Hypothalamus (tissue), 51 donors: ENCODE results near the gene SEMA6B.

Experiments used
- DNase-seq, 51 donors: peaks; one replicate each; lab custom pipeline; 2025; lab: John Stamatoyannopoulos, UW

Gene SEMA6B

DNA sequence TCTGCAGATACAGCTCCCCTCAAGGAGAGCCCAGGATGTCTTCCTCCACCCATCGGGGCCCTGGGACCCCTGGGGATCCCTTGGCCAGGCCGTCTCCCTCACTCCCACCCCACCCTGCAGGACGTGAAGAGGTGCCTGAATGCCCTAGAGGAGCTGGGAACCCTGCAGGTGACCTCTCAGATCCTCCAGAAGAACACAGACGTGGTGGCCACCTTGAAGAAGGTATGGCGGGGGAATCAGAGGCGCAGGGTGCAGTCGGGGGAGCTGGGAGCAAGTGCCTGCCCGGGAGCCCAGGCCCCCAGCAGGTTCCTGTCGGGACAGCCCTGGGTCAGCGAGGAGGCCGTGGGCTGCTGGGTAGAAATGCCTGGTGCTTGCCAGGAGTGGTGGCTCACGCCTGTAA is 60.8 kb downstream of the SEMA6B start:
- no peak for DNase-seq

DNA sequence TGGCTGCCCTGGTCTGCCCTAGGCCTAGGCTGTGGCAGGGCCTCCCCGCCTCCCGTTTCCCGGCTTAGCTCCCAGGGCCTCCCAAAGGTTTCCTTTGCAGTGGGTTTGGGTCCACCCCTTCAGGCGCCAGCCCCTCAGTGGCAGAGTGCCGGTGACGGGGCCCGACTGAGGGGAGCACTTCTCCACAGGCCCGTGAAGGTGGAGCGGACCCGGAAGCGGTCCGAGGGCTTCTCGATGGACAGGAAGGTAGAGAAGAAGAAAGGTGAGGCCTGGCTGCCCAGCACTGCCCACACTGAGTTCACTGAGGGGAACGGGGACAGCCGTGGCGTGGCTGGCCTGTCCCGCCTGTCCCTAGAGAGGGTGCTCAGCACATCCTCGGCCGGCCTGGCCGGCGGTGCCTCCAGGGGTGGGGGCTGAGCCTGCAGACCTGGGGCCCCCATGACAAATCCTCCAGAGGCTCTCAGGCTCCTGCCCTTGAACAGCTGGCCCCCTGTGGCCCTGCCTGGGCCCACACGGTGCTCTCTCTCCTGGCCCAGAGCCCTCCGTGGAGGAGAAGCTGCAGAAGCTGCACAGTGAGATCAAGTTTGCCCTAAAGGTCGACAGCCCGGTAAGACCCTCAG is 61.6 kb downstream of the SEMA6B start:
- DNase-seq = no peak

DNA sequence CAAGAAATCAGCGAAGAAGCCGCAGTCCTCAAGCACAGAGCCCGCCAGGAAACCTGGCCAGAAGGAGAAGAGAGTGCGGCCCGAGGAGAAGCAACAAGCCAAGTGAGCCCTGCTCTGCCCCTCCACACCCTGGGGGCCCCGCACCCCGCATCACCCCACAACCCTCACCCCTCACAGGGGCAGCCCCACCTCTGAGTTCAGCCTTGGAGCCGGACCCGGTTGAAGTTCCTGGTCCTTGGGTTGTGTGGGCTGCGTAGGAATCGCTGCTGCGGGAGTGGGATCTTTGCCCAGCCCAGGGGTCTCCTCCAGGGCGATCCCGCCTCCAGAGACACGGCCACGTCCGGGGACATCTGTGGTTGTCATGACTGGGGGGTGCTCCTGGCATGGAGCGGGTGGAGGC is 63.2 kb downstream of the SEMA6B start:
- DNase-seq = no peak

DNA sequence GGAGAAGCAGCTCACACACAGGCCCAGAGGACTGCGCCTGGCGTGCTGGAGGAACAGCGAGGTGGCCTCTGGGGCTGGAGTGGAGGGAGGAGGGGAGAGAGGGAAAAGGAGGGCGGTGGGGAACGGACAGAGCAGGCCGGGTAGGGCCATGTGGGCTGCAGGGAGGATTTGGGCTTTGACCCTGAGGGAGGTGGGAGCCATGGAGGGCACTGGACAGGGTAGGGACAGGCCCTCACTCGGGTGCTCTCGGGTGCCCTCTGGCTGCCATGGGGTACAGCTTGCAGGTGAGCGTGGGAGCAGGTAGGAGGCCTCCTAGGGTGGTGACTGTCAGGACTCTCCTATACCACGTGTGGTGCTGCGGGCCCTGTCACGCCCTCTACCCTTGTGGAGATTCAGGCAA is 64.0 kb downstream of the SEMA6B start:
- DNase-seq = no peak

DNA sequence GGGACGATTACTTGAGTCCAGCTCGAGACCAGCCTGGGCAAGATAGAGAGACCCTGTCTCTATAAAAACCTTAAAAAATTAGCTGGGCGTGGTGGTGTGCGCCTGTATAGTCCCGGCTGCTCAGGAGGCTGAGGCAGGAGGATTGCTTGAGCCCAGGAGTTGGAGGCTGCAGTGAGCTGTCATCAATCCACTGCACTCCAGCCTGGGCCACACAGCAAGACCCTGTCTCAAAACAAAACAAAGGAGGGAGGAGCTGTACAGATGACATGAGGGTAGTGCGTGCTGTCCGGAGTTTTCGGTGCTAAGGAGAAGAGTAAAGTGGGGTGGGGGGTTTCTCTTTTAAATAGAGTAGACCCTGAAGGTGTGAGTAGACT is 64.8 kb downstream of the SEMA6B start:
- no peak for DNase-seq

DNA sequence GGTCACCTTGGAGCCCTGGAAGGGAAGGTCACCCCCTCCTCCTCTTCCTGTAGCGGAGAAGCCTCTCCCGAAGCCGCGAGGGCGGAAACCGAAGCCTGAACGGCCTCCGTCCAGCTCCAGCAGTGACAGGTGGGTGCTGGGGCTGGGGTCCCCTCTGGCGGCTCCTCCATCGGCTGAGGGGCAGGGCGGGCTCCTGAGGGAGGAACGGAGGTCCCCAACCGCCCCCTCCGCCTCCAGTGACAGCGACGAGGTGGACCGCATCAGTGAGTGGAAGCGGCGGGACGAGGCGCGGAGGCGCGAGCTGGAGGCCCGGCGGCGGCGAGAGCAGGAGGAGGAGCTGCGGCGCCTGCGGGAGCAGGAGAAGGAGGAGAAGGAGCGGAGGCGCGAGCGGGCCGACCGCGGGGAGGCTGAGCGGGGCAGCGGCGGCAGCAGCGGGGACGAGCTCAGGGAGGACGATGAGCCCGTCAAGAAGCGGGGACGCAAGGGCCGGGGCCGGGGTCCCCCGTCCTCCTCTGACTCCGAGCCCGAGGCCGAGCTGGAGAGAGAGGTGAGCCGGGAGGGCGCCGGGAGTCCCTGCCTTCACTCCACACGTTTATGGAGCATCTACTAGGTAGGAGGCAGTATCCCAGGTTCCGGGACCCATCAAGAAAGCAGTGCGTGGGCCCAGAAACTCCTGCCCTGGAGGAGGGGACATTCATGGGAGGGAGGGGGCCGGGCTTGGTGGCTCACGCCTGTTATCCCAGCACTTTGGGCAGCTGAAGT is 65.4 kb downstream of the SEMA6B start:
- no peak for DNase-seq

DNA sequence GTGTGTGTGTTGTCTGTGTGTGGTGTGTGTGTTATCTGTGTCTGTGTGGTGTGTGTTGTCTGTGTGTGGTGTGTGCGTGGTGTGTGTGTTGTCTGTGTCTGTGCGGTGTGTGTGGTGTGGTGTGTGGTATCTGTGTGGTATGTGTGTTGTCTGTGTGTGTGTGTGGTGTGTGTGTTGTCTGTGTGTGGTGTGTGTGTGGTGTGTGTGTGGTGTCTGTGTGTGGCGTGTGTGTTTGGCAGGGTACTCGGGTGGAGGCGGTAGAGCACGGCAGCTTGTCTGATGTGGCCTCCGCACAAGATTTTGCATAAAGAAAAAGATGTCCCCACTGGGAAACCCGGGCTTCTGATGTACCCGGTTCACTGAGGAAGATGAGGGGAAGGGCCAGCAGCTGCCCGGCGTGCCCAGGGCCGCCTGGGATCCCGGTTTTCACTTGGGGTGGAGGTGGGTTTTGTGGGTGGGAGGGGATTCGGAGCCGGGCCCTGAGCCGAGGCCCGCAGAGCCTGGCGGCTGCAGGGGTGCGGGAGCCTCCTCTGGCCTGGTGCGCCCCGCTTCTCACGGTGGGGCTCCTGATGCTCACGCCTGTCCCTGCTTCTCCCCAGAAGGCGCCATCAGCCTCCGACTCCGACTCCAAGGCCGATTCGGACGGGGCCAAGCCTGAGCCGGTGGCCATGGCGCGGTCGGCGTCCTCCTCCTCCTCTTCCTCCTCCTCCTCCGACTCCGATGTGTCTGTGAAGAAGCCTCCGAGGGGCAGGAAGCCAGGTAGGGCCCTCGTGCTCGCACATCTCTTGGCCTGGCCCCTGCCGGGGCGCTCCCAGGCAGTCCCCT is 66.2 kb downstream of the SEMA6B start:
- peak in 1 of 51 donors; percentile 34 for DNase-seq
